HCT116 (cell line): ENCODE results near the gene ARMH3. TPM values are rescaled to one million over a fixed set of nuclear protein-coding genes. Genes with fewer than 3 reads are reported as not detected.

Source experiments
- ATAC-seq: fragments of 200-7000 bp; cut with Tn5 transposase; 2 replicates; pipeline ENCODE4 v1.9.1; 2020; ENCODE audit warnings: mild to moderate bottlenecking, moderate library complexity
- BruUV-seq: library from RNA; stranded (reverse); fragments of 400-500 nt; replicated peaks from 2 replicates; lab custom pipeline; 2021; lab: Mats Ljungman, UMichigan
- CTCF ChIA-PET: fragments of 300-600 bp; sonication (Branson Sonifier 250); formaldehyde crosslinking; loops from one replicate; lab custom pipeline; 2021; ENCODE audit warnings: antibody characterized with exemption; lab: Charles Lee
- POLR2A ChIA-PET: fragments of 300-600, 350-600 bp; sonication (Branson Sonifier 250); formaldehyde crosslinking; loops from one replicate; lab custom pipeline; 2021; ENCODE audit warnings: antibody characterized with exemption; lab: Charles Lee
- RAD21 ChIA-PET, 2 experiments: fragments of 300-600 bp; sonication (Branson Sonifier 250); formaldehyde crosslinking; loops; one replicate each; lab custom pipeline; 2023; ENCODE audit warnings: low total read pairs in 2 of 2; ENCODE audit not compliant: uncharacterized antibody in 2 of 2, unreplicated experiment in 2 of 2, low non-redundant PET in 1 of 2; lab: Charles Lee
- DNase-seq: peaks from one replicate; pipeline ENCODE4 v3.0.0-alpha.2; 2010; ENCODE audit warnings: low read depth, low spot score
- H2AFZ ChIP-seq: fragments of 200-600 bp; shearing (Covaris generic), sonication (generic); 2 replicates; pipeline ENCODE4 v1.6.1; 2017; ENCODE audit warnings: low read depth, mixed run types, mixed read lengths, antibody characterized with exemption, low read length; ENCODE audit not compliant: poor library complexity, severe bottlenecking
- H3K27ac ChIP-seq: 2 replicates; pipeline ENCODE4 v1.5.1; 2012; ENCODE audit warnings: low read depth, low read length
- H3K27me3 ChIP-seq: fragments of 200-600 bp; sonication (generic); 2 replicates; pipeline ENCODE4 v1.6.1; 2016; ENCODE audit warnings: mixed run types, low read length, mixed read lengths; ENCODE audit not compliant: insufficient read depth
- H3K36me3 ChIP-seq, 2 experiments: fragments of 200-500 bp in 1 of 2; fragments of 200-600 bp in 1 of 2; sonication (Bioruptor generic) in 1 of 2; sonication (generic) in 1 of 2; 2 replicates each; pipeline versions ENCODE4 v1.5.1 to v1.6.1; 2014 to 2016; ENCODE audit warnings: low read length in 2 of 2, inconsistent platforms in 1 of 2, mixed read lengths in 1 of 2, mixed run types in 1 of 2; ENCODE audit not compliant: insufficient read depth in 2 of 2, control insufficient read depth in 1 of 2
- H3K4me1 ChIP-seq, 2 experiments: fragments of 200-600 bp in 1 of 2; sonication (generic) in 1 of 2; 2 replicates each; pipeline versions ENCODE4 v1.5.1 to v1.6.1; 2012 to 2017; ENCODE audit warnings: low read length in 2 of 2, inconsistent platforms in 1 of 2, mild to moderate bottlenecking in 1 of 2, mixed read lengths in 1 of 2, mixed run types in 1 of 2, moderate library complexity in 1 of 2; ENCODE audit not compliant: insufficient read depth in 2 of 2, control insufficient read depth in 1 of 2
- H3K4me2 ChIP-seq: fragments of 200-600 bp; sonication (generic); 2 replicates; pipeline ENCODE4 v1.6.1; 2017; ENCODE audit warnings: mixed run types, low read length, mixed read lengths
- H3K4me3 ChIP-seq, 2 experiments: fragments of 200-600 bp in 1 of 2; sonication (generic) in 1 of 2; replicated peaks in 1 of 2; 2 replicates each; pipeline ENCODE4 v1.5.1; 2011 to 2016; ENCODE audit warnings: low read length in 2 of 2, control low read depth in 1 of 2, low read depth in 1 of 2, mild to moderate bottlenecking in 1 of 2, mixed read lengths in 1 of 2, mixed run types in 1 of 2
- H3K79me2 ChIP-seq: fragments of 200-600 bp; sonication (generic); 2 replicates; pipeline ENCODE4 v1.6.1; 2017; ENCODE audit warnings: mild to moderate bottlenecking, mixed run types, low read length, moderate library complexity, mixed read lengths; ENCODE audit not compliant: insufficient read depth
- H3K9ac ChIP-seq: fragments of 200-600 bp; sonication (generic); 2 replicates; pipeline ENCODE4 v1.6.1; 2016; ENCODE audit warnings: low read length, mixed read lengths
- H3K9me2 ChIP-seq: fragments of 200-600 bp; sonication (generic), shearing (Covaris generic); 2 replicates; pipeline ENCODE4 v1.6.1; 2017; ENCODE audit warnings: mixed run types, mild to moderate bottlenecking, moderate library complexity; ENCODE audit not compliant: insufficient read depth
- H3K9me3 ChIP-seq, 2 experiments: fragments of 200-500 bp in 1 of 2; fragments of 200-600 bp in 1 of 2; sonication (Bioruptor generic) in 1 of 2; sonication (generic) in 1 of 2; 2 replicates each; pipeline ENCODE4 v1.6.1; 2014 to 2017; ENCODE audit warnings: low read length in 2 of 2, mixed read lengths in 2 of 2, inconsistent platforms in 1 of 2, low read depth in 1 of 2, mild to moderate bottlenecking in 1 of 2, mixed run types in 1 of 2, moderate library complexity in 1 of 2; ENCODE audit not compliant: control insufficient read depth in 1 of 2, insufficient read depth in 1 of 2
- H4K20me1 ChIP-seq: fragments of 200-600 bp; sonication (generic), shearing (Covaris generic); 2 replicates; pipeline ENCODE4 v1.6.1; 2017; ENCODE audit warnings: mixed run types, mild to moderate bottlenecking, moderate library complexity; ENCODE audit not compliant: insufficient read depth
- ATF3 ChIP-seq: IDR thresholded peaks from 2 replicates; pipeline ENCODE4 v1.6.1; 2012
- CBX3 ChIP-seq: IDR thresholded peaks from 2 replicates; pipeline ENCODE4 v1.6.1; 2012; ENCODE audit warnings: low read depth
- CTCF ChIP-seq, 3 experiments: fragments of 200-600 bp in 1 of 3; sonication (generic) in 1 of 3; IDR thresholded peaks in 2 of 3; conservative IDR thresholded peaks in 1 of 3; 2 replicates each; pipeline ENCODE4 v1.5.1; 2012 to 2017; ENCODE audit warnings: low read depth in 2 of 3, low read length in 2 of 3, antibody characterized with exemption in 1 of 3, borderline replicate concordance in 1 of 3, control low read depth in 1 of 3, mild to moderate bottlenecking in 1 of 3, mixed read lengths in 1 of 3, mixed run types in 1 of 3, moderate library complexity in 1 of 3; ENCODE audit not compliant: insufficient read depth in 1 of 3
- EGR1 ChIP-seq: IDR thresholded peaks from 2 replicates; pipeline ENCODE4 v1.6.1; 2012; ENCODE audit warnings: low read depth
- ELF1 ChIP-seq: IDR thresholded peaks from 2 replicates; pipeline ENCODE4 v1.6.1; 2012; ENCODE audit warnings: low read depth, borderline replicate concordance
- EZH2 ChIP-seq: fragments of 200-600 bp; sonication (generic); IDR thresholded peaks from 2 replicates; pipeline ENCODE4 v1.6.1; 2017; ENCODE audit warnings: antibody characterized with exemption, mixed run types
- EZH2phosphoT487 ChIP-seq: fragments of 200-600 bp; IDR thresholded peaks from 2 replicates; pipeline ENCODE4 v1.6.1; 2018; ENCODE audit warnings: antibody characterized with exemption, borderline replicate concordance
- FOSL1 ChIP-seq: IDR thresholded peaks from 2 replicates; pipeline ENCODE4 v1.6.1; 2012; ENCODE audit warnings: low read depth
- JUND ChIP-seq: IDR thresholded peaks from 2 replicates; pipeline ENCODE4 v1.6.1; 2012
- POLR2A ChIP-seq: IDR thresholded peaks from 2 replicates; pipeline ENCODE4 v1.7.0; 2011; ENCODE audit warnings: borderline replicate concordance; ENCODE audit not compliant: insufficient read depth, insufficient read length; ENCODE audit errors: extremely low read depth
- RAD21 ChIP-seq: IDR thresholded peaks from 2 replicates; pipeline ENCODE4 v1.6.1; 2012; ENCODE audit warnings: low read depth, mild to moderate bottlenecking
- SP1 ChIP-seq: IDR thresholded peaks from 2 replicates; pipeline ENCODE4 v1.6.1; 2012; ENCODE audit warnings: low read depth
- SRF ChIP-seq: IDR thresholded peaks from 2 replicates; pipeline ENCODE4 v1.6.1; 2012; ENCODE audit warnings: low read depth
- TCF7L2 ChIP-seq: IDR thresholded peaks from 2 replicates; pipeline ENCODE4 v1.7.0; 2011; ENCODE audit warnings: borderline replicate concordance, inconsistent platforms; ENCODE audit not compliant: insufficient read depth, insufficient read length; ENCODE audit errors: extremely low read depth
- YY1 ChIP-seq: IDR thresholded peaks from 2 replicates; pipeline ENCODE4 v1.6.1; 2011; ENCODE audit warnings: low read length, low read depth, moderate library complexity, mild to moderate bottlenecking; ENCODE audit not compliant: insufficient replicate concordance; ENCODE audit errors: extremely low read depth
- ZFX ChIP-seq: fragments of 450-650 bp; IDR thresholded peaks from 2 replicates; pipeline ENCODE4 v1.6.1; 2017
- ZNF274 ChIP-seq: fragments of 200-500 bp; sonication (Bioruptor generic); IDR thresholded peaks from 2 replicates; pipeline ENCODE4 v1.6.1; 2014; ENCODE audit warnings: mild to moderate bottlenecking, low read depth, low read length, inconsistent platforms
- intact Hi-C: fragments of 100-400 bp; cut with micrococcal nuclease; formaldehyde crosslinking; loops from 2 replicates; pipeline ENCODE4 v1.10.0; 2022
- total RNA-seq: library from RNA; stranded (reverse); gene quantifications from one replicate; pipeline ENCODE4 v1.2.1, GENCODE V29; 2021; ENCODE audit not compliant: unreplicated experiment
- TF ChIP-seq, protein P1 (sequence below): IDR thresholded peaks from 2 replicates; pipeline ENCODE4 v1.6.1; 2012; ENCODE audit warnings: low read depth
- TF ChIP-seq, protein P2 (sequence below): IDR thresholded peaks from 2 replicates; pipeline ENCODE4 v1.6.1; 2011; ENCODE audit warnings: mild to moderate bottlenecking, low read length, moderate library complexity; ENCODE audit not compliant: insufficient replicate concordance; ENCODE audit errors: extremely low read depth

ARMH3 gene
- total RNA-seq, 1 experiment from 2014 or later = 30.4 TPM

DNA sequence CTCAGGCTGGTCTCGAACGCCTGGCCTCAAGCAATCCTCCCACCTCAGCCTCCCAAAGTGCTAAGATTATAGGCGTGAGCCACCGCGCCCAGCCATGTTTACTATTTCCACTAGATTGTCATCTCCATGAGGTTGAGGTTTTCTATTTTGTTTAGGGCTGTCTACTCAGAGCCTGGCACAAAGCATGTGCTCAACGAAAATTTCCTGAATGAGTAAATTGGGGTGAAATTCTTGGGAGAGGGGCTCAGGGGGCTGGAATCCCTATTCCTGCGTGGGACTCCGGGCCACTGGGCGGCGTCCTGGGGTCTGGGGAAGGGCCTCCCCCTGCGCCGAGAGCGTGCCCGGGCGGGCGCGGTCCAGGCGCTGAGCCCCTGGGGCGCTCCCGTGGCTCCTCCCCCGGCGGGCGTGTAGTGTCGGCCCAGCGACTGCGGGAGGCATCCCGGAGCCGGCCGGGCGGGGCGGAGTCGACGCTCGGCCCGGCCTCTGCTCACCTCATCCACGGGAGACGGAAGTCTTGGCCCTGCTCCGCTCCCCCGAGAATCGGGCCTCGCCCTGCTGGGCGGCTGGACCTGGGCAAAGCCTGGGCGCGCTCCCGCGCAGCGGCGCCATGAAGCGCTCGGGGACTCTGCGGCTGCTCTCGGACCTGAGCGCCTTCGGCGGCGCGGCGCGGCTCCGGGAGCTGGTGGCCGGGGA lies 9.0 kb upstream of the ARMH3 start, which contains the start of gene HPS6:
Gene HPS6, plus strand, starts transcription at position 482 of the 693 bp plus-strand sequence. Its CDS starts 126 bp downstream, at position 608.
- ChIA-PET CTCF (interaction anchor here (0.9 to 1.1 kb wide), 3 partner anchors 36 to 224 kb away, joined by 3 to 4 read pairs (median 3); no protein-coding TSS in a partner anchor), RAD21 (interaction anchor here in 1 of 2 experiments (1.1 kb wide), 1 partner anchor 224 kb away, joined by 3 read pairs; no protein-coding TSS in a partner anchor), POLR2A (interaction anchor here (1.0 kb wide), 1 partner anchor 49 kb away, joined by 4 read pairs; no protein-coding TSS in a partner anchor)
- Histone ChIP-seq H2AFZ (peak within 1 kb of the TSS; percentile 10), H3K27ac (peak within 1 kb of the TSS; percentile 94), H3K79me2 (peaks cover 31% of the 10 kb centered on the region), H3K9ac (peak within 1 kb of the TSS; percentile 94), H4K20me1 (no peaks in the 10 kb centered on the region), H3K36me3 (0 out of 4 replicates have a peak, but pooled peaks cover 0 to 2% of the 10 kb centered on the region in 2 experiments), H3K27me3 (no peaks in the 10 kb centered on the region), H3K4me3 (peak within 1 kb of the TSS; percentile 77 to 89), H3K4me2 (peak within 1 kb of the TSS; percentile 88), H3K9me3 (no peaks in the 10 kb centered on the region), H3K4me1 (peaks cover 12 to 22% of the 10 kb centered on the region in 2 experiments), H3K9me2 (no peaks in the 10 kb centered on the region)
- peak; percentile 97 for ATAC-seq
- DNase-seq = peak; percentile 77
- intact Hi-C loops = loop anchor here (1.0 kb wide), 1 partner anchor 87 kb away; the partner anchor contains the start of gene NOLC1
- BruUV-seq = TSS peak; percentile 67
- TF ChIP-seq TCF7L2 = peak; percentile 49
- TF ChIP-seq CBX3 = no peak
- TF ChIP-seq CTCF (IDR thresholded peaks at IDR 0.05 in 2 of 3, conservative IDR thresholded peaks at IDR 0.05 in 1 of 3; ENCODE audit: borderline replicate concordance in 1 of 3, insufficient read depth in 1 of 3, low read depth in 2 of 3, low read length in 2 of 3) = peak in 2 of 3 experiments; percentile 25 to 28; a peak in 2 of 6 replicates
- TF ChIP-seq JUND = no peak
- no peak for TF ChIP-seq ATF3
- TF ChIP-seq, protein P1, sequence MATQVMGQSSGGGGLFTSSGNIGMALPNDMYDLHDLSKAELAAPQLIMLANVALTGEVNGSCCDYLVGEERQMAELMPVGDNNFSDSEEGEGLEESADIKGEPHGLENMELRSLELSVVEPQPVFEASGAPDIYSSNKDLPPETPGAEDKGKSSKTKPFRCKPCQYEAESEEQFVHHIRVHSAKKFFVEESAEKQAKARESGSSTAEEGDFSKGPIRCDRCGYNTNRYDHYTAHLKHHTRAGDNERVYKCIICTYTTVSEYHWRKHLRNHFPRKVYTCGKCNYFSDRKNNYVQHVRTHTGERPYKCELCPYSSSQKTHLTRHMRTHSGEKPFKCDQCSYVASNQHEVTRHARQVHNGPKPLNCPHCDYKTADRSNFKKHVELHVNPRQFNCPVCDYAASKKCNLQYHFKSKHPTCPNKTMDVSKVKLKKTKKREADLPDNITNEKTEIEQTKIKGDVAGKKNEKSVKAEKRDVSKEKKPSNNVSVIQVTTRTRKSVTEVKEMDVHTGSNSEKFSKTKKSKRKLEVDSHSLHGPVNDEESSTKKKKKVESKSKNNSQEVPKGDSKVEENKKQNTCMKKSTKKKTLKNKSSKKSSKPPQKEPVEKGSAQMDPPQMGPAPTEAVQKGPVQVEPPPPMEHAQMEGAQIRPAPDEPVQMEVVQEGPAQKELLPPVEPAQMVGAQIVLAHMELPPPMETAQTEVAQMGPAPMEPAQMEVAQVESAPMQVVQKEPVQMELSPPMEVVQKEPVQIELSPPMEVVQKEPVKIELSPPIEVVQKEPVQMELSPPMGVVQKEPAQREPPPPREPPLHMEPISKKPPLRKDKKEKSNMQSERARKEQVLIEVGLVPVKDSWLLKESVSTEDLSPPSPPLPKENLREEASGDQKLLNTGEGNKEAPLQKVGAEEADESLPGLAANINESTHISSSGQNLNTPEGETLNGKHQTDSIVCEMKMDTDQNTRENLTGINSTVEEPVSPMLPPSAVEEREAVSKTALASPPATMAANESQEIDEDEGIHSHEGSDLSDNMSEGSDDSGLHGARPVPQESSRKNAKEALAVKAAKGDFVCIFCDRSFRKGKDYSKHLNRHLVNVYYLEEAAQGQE = no peak
- TF ChIP-seq EGR1 = no peak
- peak; percentile 88 for TF ChIP-seq POLR2A
- no peak for TF ChIP-seq EZH2
- no peak for TF ChIP-seq ZFX
- no peak for TF ChIP-seq SP1
- TF ChIP-seq FOSL1 = no peak
- TF ChIP-seq EZH2phosphoT487 = no peak
- TF ChIP-seq ELF1 = no peak
- TF ChIP-seq ZNF274 = no peak
- TF ChIP-seq RAD21 = no peak
- TF ChIP-seq YY1 = peak; percentile 82
- TF ChIP-seq, protein P2, sequence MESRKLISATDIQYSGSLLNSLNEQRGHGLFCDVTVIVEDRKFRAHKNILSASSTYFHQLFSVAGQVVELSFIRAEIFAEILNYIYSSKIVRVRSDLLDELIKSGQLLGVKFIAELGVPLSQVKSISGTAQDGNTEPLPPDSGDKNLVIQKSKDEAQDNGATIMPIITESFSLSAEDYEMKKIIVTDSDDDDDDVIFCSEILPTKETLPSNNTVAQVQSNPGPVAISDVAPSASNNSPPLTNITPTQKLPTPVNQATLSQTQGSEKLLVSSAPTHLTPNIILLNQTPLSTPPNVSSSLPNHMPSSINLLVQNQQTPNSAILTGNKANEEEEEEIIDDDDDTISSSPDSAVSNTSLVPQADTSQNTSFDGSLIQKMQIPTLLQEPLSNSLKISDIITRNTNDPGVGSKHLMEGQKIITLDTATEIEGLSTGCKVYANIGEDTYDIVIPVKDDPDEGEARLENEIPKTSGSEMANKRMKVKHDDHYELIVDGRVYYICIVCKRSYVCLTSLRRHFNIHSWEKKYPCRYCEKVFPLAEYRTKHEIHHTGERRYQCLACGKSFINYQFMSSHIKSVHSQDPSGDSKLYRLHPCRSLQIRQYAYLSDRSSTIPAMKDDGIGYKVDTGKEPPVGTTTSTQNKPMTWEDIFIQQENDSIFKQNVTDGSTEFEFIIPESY = peak; percentile 15
- TF ChIP-seq SRF = no peak
